ENCODE data around the gene PRKAG2. TPM values are rescaled to one million over a fixed set of nuclear protein-coding genes. Genes with fewer than 3 reads are reported as not detected.

PRKAG2 gene
- total and polyA plus RNA-seq, 2 experiments from 2014 or later: 9.1 to 14.9 TPM

DNA sequence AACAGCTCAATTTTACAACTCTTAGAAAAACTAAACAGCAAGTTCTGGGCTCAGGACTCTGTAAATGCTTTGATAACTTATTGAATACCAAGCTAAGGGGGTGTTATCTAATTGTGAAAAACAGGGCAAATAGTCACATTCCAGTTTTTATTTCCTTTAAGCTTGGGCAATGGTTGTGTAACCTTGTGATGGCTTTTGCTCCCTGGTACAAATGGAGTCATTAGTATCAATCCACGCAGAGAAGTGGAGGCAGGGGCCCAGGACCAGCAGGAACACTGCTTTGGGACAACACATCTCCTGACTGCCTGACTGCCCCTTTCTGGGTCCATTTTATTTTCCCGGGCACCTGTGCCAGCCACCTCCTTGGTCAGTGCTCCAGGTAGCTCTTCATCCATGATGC lies 5.8 kb upstream of the PRKAG2 start (continued):
- TF ChIP-seq, protein P1, sequence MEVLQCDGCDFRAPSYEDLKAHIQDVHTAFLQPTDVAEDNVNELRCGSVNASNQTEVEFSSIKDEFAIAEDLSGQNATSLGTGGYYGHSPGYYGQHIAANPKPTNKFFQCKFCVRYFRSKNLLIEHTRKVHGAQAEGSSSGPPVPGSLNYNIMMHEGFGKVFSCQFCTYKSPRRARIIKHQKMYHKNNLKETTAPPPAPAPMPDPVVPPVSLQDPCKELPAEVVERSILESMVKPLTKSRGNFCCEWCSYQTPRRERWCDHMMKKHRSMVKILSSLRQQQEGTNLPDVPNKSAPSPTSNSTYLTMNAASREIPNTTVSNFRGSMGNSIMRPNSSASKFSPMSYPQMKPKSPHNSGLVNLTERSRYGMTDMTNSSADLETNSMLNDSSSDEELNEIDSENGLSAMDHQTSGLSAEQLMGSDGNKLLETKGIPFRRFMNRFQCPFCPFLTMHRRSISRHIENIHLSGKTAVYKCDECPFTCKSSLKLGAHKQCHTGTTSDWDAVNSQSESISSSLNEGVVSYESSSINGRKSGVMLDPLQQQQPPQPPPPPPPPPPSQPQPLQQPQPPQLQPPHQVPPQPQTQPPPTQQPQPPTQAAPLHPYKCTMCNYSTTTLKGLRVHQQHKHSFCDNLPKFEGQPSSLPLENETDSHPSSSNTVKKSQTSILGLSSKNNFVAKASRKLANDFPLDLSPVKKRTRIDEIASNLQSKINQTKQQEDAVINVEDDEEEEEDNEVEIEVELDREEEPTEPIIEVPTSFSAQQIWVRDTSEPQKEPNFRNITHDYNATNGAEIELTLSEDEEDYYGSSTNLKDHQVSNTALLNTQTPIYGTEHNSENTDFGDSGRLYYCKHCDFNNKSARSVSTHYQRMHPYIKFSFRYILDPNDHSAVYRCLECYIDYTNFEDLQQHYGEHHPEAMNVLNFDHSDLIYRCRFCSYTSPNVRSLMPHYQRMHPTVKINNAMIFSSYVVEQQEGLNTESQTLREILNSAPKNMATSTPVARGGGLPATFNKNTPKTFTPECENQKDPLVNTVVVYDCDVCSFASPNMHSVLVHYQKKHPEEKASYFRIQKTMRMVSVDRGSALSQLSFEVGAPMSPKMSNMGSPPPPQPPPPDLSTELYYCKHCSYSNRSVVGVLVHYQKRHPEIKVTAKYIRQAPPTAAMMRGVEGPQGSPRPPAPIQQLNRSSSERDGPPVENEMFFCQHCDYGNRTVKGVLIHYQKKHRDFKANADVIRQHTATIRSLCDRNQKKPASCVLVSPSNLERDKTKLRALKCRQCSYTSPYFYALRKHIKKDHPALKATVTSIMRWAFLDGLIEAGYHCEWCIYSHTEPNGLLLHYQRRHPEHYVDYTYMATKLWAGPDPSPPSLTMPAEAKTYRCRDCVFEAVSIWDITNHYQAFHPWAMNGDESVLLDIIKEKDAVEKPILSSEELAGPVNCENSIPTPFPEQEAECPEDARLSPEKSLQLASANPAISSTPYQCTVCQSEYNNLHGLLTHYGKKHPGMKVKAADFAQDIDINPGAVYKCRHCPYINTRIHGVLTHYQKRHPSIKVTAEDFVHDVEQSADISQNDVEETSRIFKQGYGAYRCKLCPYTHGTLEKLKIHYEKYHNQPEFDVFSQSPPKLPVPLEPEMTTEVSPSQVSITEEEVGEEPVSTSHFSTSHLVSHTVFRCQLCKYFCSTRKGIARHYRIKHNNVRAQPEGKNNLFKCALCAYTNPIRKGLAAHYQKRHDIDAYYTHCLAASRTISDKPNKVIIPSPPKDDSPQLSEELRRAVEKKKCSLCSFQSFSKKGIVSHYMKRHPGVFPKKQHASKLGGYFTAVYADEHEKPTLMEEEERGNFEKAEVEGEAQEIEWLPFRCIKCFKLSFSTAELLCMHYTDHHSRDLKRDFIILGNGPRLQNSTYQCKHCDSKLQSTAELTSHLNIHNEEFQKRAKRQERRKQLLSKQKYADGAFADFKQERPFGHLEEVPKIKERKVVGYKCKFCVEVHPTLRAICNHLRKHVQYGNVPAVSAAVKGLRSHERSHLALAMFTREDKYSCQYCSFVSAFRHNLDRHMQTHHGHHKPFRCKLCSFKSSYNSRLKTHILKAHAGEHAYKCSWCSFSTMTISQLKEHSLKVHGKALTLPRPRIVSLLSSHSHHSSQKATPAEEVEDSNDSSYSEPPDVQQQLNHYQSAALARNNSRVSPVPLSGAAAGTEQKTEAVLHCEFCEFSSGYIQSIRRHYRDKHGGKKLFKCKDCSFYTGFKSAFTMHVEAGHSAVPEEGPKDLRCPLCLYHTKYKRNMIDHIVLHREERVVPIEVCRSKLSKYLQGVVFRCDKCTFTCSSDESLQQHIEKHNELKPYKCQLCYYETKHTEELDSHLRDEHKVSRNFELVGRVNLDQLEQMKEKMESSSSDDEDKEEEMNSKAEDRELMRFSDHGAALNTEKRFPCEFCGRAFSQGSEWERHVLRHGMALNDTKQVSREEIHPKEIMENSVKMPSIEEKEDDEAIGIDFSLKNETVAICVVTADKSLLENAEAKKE (CRISPR knock-in tag; IDR thresholded peaks at IDR 0.05): no peak
- no peak for TF ChIP-seq POLR2AphosphoS5 (IDR thresholded peaks at IDR 0.05; ENCODE audit: low read depth)
- no peak for TF ChIP-seq CREB1 (CRISPR knock-in tag; IDR thresholded peaks at IDR 0.05; ENCODE audit: low read depth)
- TF ChIP-seq, protein P2, sequence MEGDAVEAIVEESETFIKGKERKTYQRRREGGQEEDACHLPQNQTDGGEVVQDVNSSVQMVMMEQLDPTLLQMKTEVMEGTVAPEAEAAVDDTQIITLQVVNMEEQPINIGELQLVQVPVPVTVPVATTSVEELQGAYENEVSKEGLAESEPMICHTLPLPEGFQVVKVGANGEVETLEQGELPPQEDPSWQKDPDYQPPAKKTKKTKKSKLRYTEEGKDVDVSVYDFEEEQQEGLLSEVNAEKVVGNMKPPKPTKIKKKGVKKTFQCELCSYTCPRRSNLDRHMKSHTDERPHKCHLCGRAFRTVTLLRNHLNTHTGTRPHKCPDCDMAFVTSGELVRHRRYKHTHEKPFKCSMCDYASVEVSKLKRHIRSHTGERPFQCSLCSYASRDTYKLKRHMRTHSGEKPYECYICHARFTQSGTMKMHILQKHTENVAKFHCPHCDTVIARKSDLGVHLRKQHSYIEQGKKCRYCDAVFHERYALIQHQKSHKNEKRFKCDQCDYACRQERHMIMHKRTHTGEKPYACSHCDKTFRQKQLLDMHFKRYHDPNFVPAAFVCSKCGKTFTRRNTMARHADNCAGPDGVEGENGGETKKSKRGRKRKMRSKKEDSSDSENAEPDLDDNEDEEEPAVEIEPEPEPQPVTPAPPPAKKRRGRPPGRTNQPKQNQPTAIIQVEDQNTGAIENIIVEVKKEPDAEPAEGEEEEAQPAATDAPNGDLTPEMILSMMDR (conservative IDR thresholded peaks at IDR 0.05; ENCODE audit: low read depth in 2 of 2): no peak
- no peak for TF ChIP-seq EZH2phosphoT487 (IDR thresholded peaks at IDR 0.05; ENCODE audit: unreplicated experiment)
- TF ChIP-seq ZNF114 (CRISPR knock-in tag; IDR thresholded peaks at IDR 0.05): no peak
- TF ChIP-seq STAT1 (IDR thresholded peaks at IDR 0.05; ENCODE audit: unreplicated experiment): no peak
- TF ChIP-seq NANOG (IDR thresholded peaks at IDR 0.05; ENCODE audit: borderline replicate concordance): no peak
- no peak for TF ChIP-seq ZNF331 (CRISPR knock-in tag; IDR thresholded peaks at IDR 0.05; ENCODE audit: low read depth)
